Measurements from ENCODE around the gene SYP. TPM values are rescaled to one million over a fixed set of nuclear protein-coding genes. Genes with fewer than 3 reads are reported as not detected.

SYP gene
- total and polyA plus RNA-seq, 2 donors (not counting 1 experiment from before 2014, with no cell fraction given): 1.2 to 1.6 TPM

DNA sequence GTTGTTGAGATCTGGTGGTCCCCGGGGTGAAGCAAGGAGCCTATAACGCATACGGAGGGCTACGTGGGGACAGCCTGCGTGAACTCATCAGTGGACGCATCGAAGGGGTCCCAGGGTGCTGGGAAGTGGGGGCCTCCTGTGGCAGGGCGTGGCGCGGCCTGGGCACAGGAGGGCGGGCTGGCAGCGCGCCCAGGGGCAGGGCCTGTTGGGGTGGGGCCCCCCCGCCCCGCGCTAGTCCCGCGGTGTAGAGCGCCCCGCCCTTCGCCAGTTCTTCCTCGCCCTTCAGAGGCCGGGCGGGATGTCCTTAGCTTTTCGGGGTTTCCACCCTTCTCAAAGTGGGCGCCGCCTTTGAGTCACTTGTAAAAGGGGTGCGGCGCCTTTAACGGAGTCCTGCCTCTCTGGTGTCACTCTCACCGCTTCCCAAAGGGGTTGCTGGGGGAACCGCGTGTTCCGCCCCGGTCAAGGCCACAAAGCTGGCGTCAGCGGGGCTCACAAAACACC lies 27.7 kb downstream of the SYP start:
- Mint-ChIP-seq H3K4me1 (peaks cover 44% of the 10 kb centered on the region), H3K4me3 (peak overlapping the region; percentile 90), H3K9me3 (ENCODE audit: insufficient read depth) (no peaks in the 10 kb centered on the region), H3K27ac (peak overlapping the region; percentile 92), H3K27me3 (no peaks in the 10 kb centered on the region)
- WGBS (ENCODE audit: insufficient coverage): 0% methylated on average over 10 of the region's 37 CpGs
- H3K4me1 ChIP-seq (ENCODE audit: control insufficient read depth in 2 of 2, insufficient read depth in 2 of 2, low read length in 2 of 2): peaks cover 15 to 45% of the 10 kb centered on the region in 2 donors
- intact Hi-C loops (cut with micrococcal nuclease): loop anchor here (1.0 to 5.0 kb wide), 4 partner anchors 9 to 255 kb away; partner anchors contain the start of genes PIM2 and PRICKLE3
- H4K20me1 ChIP-seq (ENCODE audit: control insufficient read depth, insufficient read depth, low read length, poor library complexity, severe bottlenecking): peaks cover 9% of the 10 kb centered on the region
- H3K79me2 ChIP-seq (ENCODE audit: control insufficient read depth, insufficient read depth, low read length): peaks cover 9% of the 10 kb centered on the region
- TF ChIP-seq EZH2 (IDR thresholded peaks at IDR 0.05; ENCODE audit: borderline replicate concordance, insufficient read depth, low read depth, low read length, poor library complexity, severe bottlenecking): no peak
- TF ChIP-seq, protein P1, sequence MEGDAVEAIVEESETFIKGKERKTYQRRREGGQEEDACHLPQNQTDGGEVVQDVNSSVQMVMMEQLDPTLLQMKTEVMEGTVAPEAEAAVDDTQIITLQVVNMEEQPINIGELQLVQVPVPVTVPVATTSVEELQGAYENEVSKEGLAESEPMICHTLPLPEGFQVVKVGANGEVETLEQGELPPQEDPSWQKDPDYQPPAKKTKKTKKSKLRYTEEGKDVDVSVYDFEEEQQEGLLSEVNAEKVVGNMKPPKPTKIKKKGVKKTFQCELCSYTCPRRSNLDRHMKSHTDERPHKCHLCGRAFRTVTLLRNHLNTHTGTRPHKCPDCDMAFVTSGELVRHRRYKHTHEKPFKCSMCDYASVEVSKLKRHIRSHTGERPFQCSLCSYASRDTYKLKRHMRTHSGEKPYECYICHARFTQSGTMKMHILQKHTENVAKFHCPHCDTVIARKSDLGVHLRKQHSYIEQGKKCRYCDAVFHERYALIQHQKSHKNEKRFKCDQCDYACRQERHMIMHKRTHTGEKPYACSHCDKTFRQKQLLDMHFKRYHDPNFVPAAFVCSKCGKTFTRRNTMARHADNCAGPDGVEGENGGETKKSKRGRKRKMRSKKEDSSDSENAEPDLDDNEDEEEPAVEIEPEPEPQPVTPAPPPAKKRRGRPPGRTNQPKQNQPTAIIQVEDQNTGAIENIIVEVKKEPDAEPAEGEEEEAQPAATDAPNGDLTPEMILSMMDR (IDR thresholded peaks at IDR 0.05): no peak
- POLR2A ChIA-PET: interaction anchor here (1.4 to 2.5 kb wide), 2 partner anchors 17 to 18 kb away, joined by 4 to 13 read pairs; no protein-coding TSS in a partner anchor
- H3K4me2 ChIP-seq (replicated peaks; ENCODE audit: low read depth, low read length, poor library complexity, severe bottlenecking): peak overlapping the region; percentile 82
- DNase-seq (peak; percentile 81), ATAC-seq (ENCODE audit: low read depth) (peak; percentile 75)
- H2AFZ ChIP-seq (ENCODE audit: insufficient read depth, low read depth, low read length, poor library complexity, severe bottlenecking): peak overlapping the region; percentile 65
- H3K27me3 ChIP-seq (replicated peaks in 1 of 4; ENCODE audit: control extremely low read depth in 1 of 4, control insufficient read depth in 3 of 4, insufficient read depth in 4 of 4, low read length in 3 of 4): no peaks in the 10 kb centered on the region
- H3K9ac ChIP-seq (ENCODE audit: low read length): peak overlapping the region; percentile 77
- H3K36me3 ChIP-seq (replicated peaks in 1 of 2; ENCODE audit: control extremely low read depth in 1 of 2, control insufficient read depth in 1 of 2, extremely low read depth in 1 of 2, insufficient read depth in 2 of 2, low read length in 1 of 2): peaks cover 0 to 16% of the 10 kb centered on the region in 2 experiments
- CTCF ChIA-PET: interaction anchor here (1.0 to 1.9 kb wide), 6 partner anchors 9 to 281 kb away, joined by 3 to 7 read pairs (median 4); no protein-coding TSS in a partner anchor
- H3K9me3 ChIP-seq (ENCODE audit: control extremely low read depth in 1 of 3, control insufficient read depth in 2 of 3, insufficient read depth in 1 of 3, low read length in 2 of 3): no peaks in the 10 kb centered on the region
- H3K4me3 ChIP-seq (ENCODE audit: control extremely low read depth in 1 of 5, extremely low read depth in 1 of 5, insufficient read depth in 1 of 5, low read depth in 2 of 5, low read length in 4 of 5): peak overlapping the region; percentile 53 to 74 (median 71)
- H3K27ac ChIP-seq (ENCODE audit: low read length in 2 of 2): peak overlapping the region; percentile 74 to 84

DNA sequence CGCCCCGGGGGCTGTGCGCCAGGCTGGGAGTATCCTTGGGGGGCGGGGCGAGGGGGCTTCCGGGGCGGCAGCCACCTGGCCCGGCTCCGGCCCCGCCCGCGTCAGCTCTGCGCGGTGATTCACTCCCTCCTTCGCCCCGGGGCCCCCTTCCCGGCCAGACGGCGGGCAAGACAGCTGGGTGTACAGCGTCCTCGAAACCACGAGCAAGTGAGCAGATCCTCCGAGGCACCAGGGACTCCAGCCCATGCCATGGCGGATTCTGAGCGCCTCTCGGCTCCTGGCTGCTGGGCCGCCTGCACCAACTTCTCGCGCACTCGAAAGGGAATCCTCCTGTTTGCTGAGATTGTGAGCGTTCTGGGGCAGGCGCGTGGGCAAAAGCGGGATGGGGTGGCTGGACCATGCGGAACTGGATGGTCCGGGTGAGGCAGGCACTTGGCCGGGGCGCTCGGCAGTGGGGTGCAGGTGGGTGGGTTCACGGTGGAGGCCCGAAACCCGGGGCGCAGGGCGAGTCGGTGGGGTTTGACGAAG lies 28.2 kb downstream of the SYP start, which contains the start of gene PLP2:
Gene PLP2 (plus strand): TSS at position 147 of the 528 bp plus-strand sequence. CDS start 103 bp downstream, at position 250.
- intact Hi-C loops (cut with micrococcal nuclease): loop anchor here (1.0 to 5.0 kb wide), 4 partner anchors 9 to 255 kb away; partner anchors contain the start of genes PIM2 and PRICKLE3

More for the DNA sequence above, 28.2 kb downstream of the SYP start, which contains the start of gene PLP2:
- H3K27ac ChIP-seq (ENCODE audit: low read length in 2 of 2): peak within 1 kb of the TSS; percentile 74 to 84
- peak within 1 kb of the TSS; percentile 82 for H3K4me2 ChIP-seq (replicated peaks; ENCODE audit: low read depth, low read length, poor library complexity, severe bottlenecking)
- H3K79me2 ChIP-seq (ENCODE audit: control insufficient read depth, insufficient read depth, low read length): peaks cover 9% of the 10 kb centered on the region
- CTCF ChIA-PET: interaction anchor here (1.0 to 1.9 kb wide), 5 partner anchors 8 to 280 kb away, joined by 3 to 7 read pairs (median 4); no protein-coding TSS in a partner anchor
- peaks cover 46% of the 10 kb centered on the region for H3K4me1 Mint-ChIP-seq
- TF ChIP-seq, protein P1 (IDR thresholded peaks at IDR 0.05): no peak
- TF ChIP-seq EZH2 (IDR thresholded peaks at IDR 0.05; ENCODE audit: borderline replicate concordance, insufficient read depth, low read depth, low read length, poor library complexity, severe bottlenecking): no peak
- DNase-seq (peak; percentile 66), ATAC-seq (ENCODE audit: low read depth) (peak; percentile 46)
- peaks cover 9% of the 10 kb centered on the region for H4K20me1 ChIP-seq (ENCODE audit: control insufficient read depth, insufficient read depth, low read length, poor library complexity, severe bottlenecking)
- H3K27me3 Mint-ChIP-seq: no peaks in the 10 kb centered on the region
- H3K4me3 ChIP-seq (ENCODE audit: control extremely low read depth in 1 of 5, extremely low read depth in 1 of 5, insufficient read depth in 1 of 5, low read depth in 2 of 5, low read length in 4 of 5): peak within 1 kb of the TSS; percentile 53 to 74 (median 71)
- 0% methylated on average over 43 of the region's 46 CpGs for WGBS (ENCODE audit: insufficient coverage)
- H3K9ac ChIP-seq (ENCODE audit: low read length): peak within 1 kb of the TSS; percentile 77
- H3K4me1 ChIP-seq (ENCODE audit: control insufficient read depth in 2 of 2, insufficient read depth in 2 of 2, low read length in 2 of 2): peaks cover 15 to 49% of the 10 kb centered on the region in 2 donors
- no peaks in the 10 kb centered on the region for H3K9me3 ChIP-seq (ENCODE audit: control extremely low read depth in 1 of 3, control insufficient read depth in 2 of 3, insufficient read depth in 1 of 3, low read length in 2 of 3)
- no peaks in the 10 kb centered on the region for H3K27me3 ChIP-seq (replicated peaks in 1 of 4; ENCODE audit: control extremely low read depth in 1 of 4, control insufficient read depth in 3 of 4, insufficient read depth in 4 of 4, low read length in 3 of 4)
- H3K27ac Mint-ChIP-seq: peak within 1 kb of the TSS; percentile 92
- POLR2A ChIA-PET: interaction anchor here (1.0 to 2.5 kb wide), 3 partner anchors 16 to 129 kb away, joined by 4 to 13 read pairs (median 5); partner anchors contain the start of gene TFE3
- H2AFZ ChIP-seq (ENCODE audit: insufficient read depth, low read depth, low read length, poor library complexity, severe bottlenecking): peak within 1 kb of the TSS; percentile 65
- peak within 1 kb of the TSS; percentile 90 for H3K4me3 Mint-ChIP-seq
- no peaks in the 10 kb centered on the region for H3K9me3 Mint-ChIP-seq (ENCODE audit: insufficient read depth)
- peaks cover 0 to 16% of the 10 kb centered on the region in 2 experiments for H3K36me3 ChIP-seq (replicated peaks in 1 of 2; ENCODE audit: control extremely low read depth in 1 of 2, control insufficient read depth in 1 of 2, extremely low read depth in 1 of 2, insufficient read depth in 2 of 2, low read length in 1 of 2)

All from B cell (primary cell).